HEK293T (cell line): ENCODE data around the gene ACTR10.

ENCODE experiments used
- ARNT ChIP-seq: fragments of 450-650 bp; IDR thresholded peaks from 2 replicates; pipeline ENCODE4 v1.6.1; 2017; ENCODE audit warnings: mild to moderate bottlenecking
- BHLHE40 ChIP-seq: fragments of 450-650 bp; IDR thresholded peaks from 2 replicates; pipeline ENCODE4 v1.6.1; 2016; ENCODE audit warnings: mild to moderate bottlenecking, moderate library complexity, borderline replicate concordance
- CTBP1 ChIP-seq: fragments of 450-650 bp; IDR thresholded peaks from 2 replicates; pipeline ENCODE4 v1.6.1; 2016; ENCODE audit warnings: borderline replicate concordance
- ELF4 ChIP-seq: fragments of 450-650 bp; IDR thresholded peaks from 2 replicates; pipeline ENCODE4 v1.6.1; 2017; ENCODE audit warnings: antibody characterized with exemption
- FOXA1 ChIP-seq: fragments of 450-650 bp; IDR thresholded peaks from 2 replicates; pipeline ENCODE4 v1.6.1; 2016; ENCODE audit warnings: mild to moderate bottlenecking
- FOXK2 ChIP-seq: fragments of 450-650 bp; IDR thresholded peaks from 2 replicates; pipeline ENCODE4 v1.6.1; 2016; ENCODE audit warnings: mild to moderate bottlenecking
- FOXM1 ChIP-seq: fragments of 450-650 bp; IDR thresholded peaks from 2 replicates; pipeline ENCODE4 v1.6.1; 2017; ENCODE audit warnings: mild to moderate bottlenecking, borderline replicate concordance
- L3MBTL2 ChIP-seq: fragments of 450-650 bp; conservative IDR thresholded peaks from 2 replicates; pipeline ENCODE4 v1.6.1; 2016; ENCODE audit warnings: mild to moderate bottlenecking
- NFRKB ChIP-seq: fragments of 450-650 bp; IDR thresholded peaks from 2 replicates; pipeline ENCODE4 v1.6.1; 2016; ENCODE audit warnings: mild to moderate bottlenecking, moderate library complexity
- PKNOX1 ChIP-seq: fragments of 450-650 bp; IDR thresholded peaks from 2 replicates; pipeline ENCODE4 v1.6.1; 2016
- SP1 ChIP-seq: fragments of 450-650 bp; IDR thresholded peaks from 2 replicates; pipeline ENCODE4 v1.6.1; 2017
- SUZ12 ChIP-seq: fragments of 450-650 bp; IDR thresholded peaks from 2 replicates; pipeline ENCODE4 v1.6.1; 2016; ENCODE audit warnings: mild to moderate bottlenecking
- TARDBP ChIP-seq: fragments of 450-650 bp; IDR thresholded peaks from 2 replicates; pipeline ENCODE4 v1.6.1; 2016
- ZNF384 ChIP-seq: fragments of 450-650 bp; IDR thresholded peaks from 2 replicates; pipeline ENCODE4 v1.6.1; 2016

DNA sequence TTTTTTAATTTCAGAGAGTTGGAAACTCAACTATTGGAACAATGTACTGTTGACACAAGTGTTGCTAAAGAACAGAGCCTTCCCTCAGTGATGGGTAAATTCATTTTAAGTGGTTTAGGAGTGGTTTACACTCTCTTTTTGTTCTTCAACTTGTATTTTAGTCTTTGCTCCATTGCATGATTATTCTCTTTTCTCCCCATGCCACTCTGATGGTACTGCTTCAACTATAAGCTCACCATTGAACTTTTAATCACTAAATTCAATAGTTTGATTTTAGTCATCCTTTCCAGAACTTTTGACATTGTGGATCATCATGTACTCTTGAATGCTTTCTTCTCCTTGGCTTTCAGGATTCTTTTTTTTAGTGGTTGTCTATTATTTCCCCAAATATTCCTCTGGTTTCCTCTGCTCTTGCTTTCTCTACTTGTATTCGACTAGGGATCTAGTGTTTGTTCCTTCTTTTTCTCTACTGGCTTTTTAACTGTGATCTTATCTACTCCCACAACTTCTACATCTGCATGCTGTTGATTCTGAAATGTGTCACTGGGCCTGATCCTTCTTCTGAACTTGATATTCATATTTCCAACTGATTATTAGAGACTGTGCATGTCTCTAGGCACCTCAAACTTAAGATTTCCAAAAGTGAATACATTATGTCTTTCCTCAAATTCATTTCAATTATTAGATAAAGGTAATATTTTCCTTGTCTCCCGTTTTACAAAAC, 15.4 kb downstream of the ACTR10 start:
- TF ChIP-seq FOXM1 (no peak), SP1 (no peak), ELF4 (no peak), TARDBP (no peak), SUZ12 (no peak), BHLHE40 (no peak), NFRKB (no peak), FOXA1 (no peak), FOXK2 (no peak), CTBP1 (no peak), ARNT (no peak), PKNOX1 (no peak), ZNF384 (no peak), L3MBTL2 (no peak)
